Body of pancreas (tissue), 4 donors: ENCODE results near the gene PAGE2.

ENCODE experiments used
- CTCF ChIP-seq, 7 experiments: fragments of 450-650 bp in 4 of 7; fragments of 200-600 bp in 3 of 7; sonication (generic) in 3 of 7; IDR thresholded peaks; one replicate each; pipeline ENCODE4 v1.5.1; 2016 to 2019; ENCODE audit warnings: antibody characterized with exemption in 7 of 7
- POLR2A ChIP-seq, 3 donors: fragments of 450-650 bp; IDR thresholded peaks; one replicate each; pipeline ENCODE4 v1.6.1; 2016; ENCODE audit warnings: antibody characterized with exemption in 3 of 3, mild to moderate bottlenecking in 2 of 3

GRCh38 chrX:55056820-55057674, 31.8 kb upstream of the PAGE2 start:
- no peak for TF ChIP-seq CTCF (IDR thresholded peaks at IDR 0.05)
- TF ChIP-seq POLR2A (IDR thresholded peaks at IDR 0.05), result no peak
